H1 (cell line): ENCODE measurements around the gene WAC. TPM values are rescaled to one million over a fixed set of nuclear protein-coding genes. Genes with fewer than 3 reads are reported as not detected.

Experiments used
- CTCF ChIA-PET: fragments of 300-600 bp; sonication (Branson Sonifier 250); formaldehyde crosslinking; loops from one replicate; lab custom pipeline; 2021; ENCODE audit not compliant: partially characterized antibody; lab: Charles Lee
- POLR2A ChIA-PET: fragments of 300-600 bp; sonication (Branson Sonifier 250); formaldehyde crosslinking; loops from one replicate; lab custom pipeline; 2021; ENCODE audit warnings: inconsistent platforms; ENCODE audit not compliant: partially characterized antibody; lab: Charles Lee
- DNase-seq, 2 experiments: peaks; one replicate each; pipeline versions ENCODE4 v3.0.0 to v3.0.0-alpha.2; 2010 to 2022; ENCODE audit warnings: low spot score in 2 of 2, low read depth in 1 of 2, mixed read lengths in 1 of 2
- FAIRE-seq: peaks from 2 replicates; lab custom pipeline; 2011; peaks lifted over from hg19 to GRCh38; lab: Jason Lieb, UNC
- H2AFZ ChIP-seq: 2 replicates; pipeline ENCODE4 v1.8.1; 2012; ENCODE audit warnings: low read length, inconsistent platforms
- H2AK5ac ChIP-seq: 2 replicates; pipeline ENCODE4 v1.6.1; 2013; ENCODE audit warnings: low read depth, low read length
- H2BK120ac ChIP-seq: replicated peaks from 2 replicates; pipeline ENCODE3; 2013; ENCODE audit warnings: low read depth, low read length, inconsistent platforms
- H2BK12ac ChIP-seq: 2 replicates; pipeline ENCODE4 v1.6.1; 2013; ENCODE audit warnings: low read depth, low read length
- H2BK15ac ChIP-seq: 2 replicates; pipeline ENCODE4 v1.6.1; 2013; ENCODE audit warnings: low read length
- H2BK20ac ChIP-seq: 2 replicates; pipeline ENCODE4 v1.6.1; 2013; ENCODE audit warnings: low read length
- H2BK5ac ChIP-seq: 2 replicates; pipeline ENCODE4 v1.6.1; 2013; ENCODE audit warnings: low read depth, low read length
- H3K14ac ChIP-seq: 2 replicates; pipeline ENCODE4 v1.6.1; 2013; ENCODE audit warnings: inconsistent platforms; ENCODE audit not compliant: insufficient read length
- H3K18ac ChIP-seq: 2 replicates; pipeline ENCODE4 v1.6.1; 2013; ENCODE audit warnings: low read length; ENCODE audit errors: extremely low read depth
- H3K23ac ChIP-seq: 2 replicates; pipeline ENCODE4 v1.6.1; 2013; ENCODE audit warnings: inconsistent platforms; ENCODE audit not compliant: insufficient read length
- H3K23me2 ChIP-seq: 2 replicates; pipeline ENCODE4 v1.6.1; 2013; ENCODE audit warnings: low read depth, low read length
- H3K27ac ChIP-seq: 2 replicates; pipeline ENCODE4 v1.6.1; 2011; ENCODE audit warnings: low read depth, low read length, inconsistent platforms
- H3K27me3 ChIP-seq, 4 experiments: replicated peaks in 1 of 4; 1 replicate in 1 of 4; 2 replicates in 3 of 4; pipeline versions ENCODE4 v1.6.1 to v1.8.1; 2011 to 2013; ENCODE audit warnings: low read length in 3 of 4, mild to moderate bottlenecking in 3 of 4, inconsistent platforms in 2 of 4, mixed read lengths in 2 of 4, moderate library complexity in 1 of 4; ENCODE audit not compliant: control insufficient read depth in 3 of 4, insufficient read depth in 3 of 4; ENCODE audit errors: extremely low read depth in 1 of 4
- H3K36me3 ChIP-seq, 4 experiments: 2 replicates each; pipeline versions ENCODE4 v1.6.1 to v1.8.1; 2011 to 2013; ENCODE audit warnings: mild to moderate bottlenecking in 4 of 4, low read length in 3 of 4, moderate library complexity in 2 of 4, control low read depth in 1 of 4, inconsistent platforms in 1 of 4; ENCODE audit not compliant: insufficient read depth in 4 of 4, control insufficient read depth in 2 of 4
- H3K4ac ChIP-seq: replicated peaks from 2 replicates; pipeline ENCODE3; 2013; ENCODE audit warnings: low read length, low read depth, mixed read lengths, inconsistent platforms; ENCODE audit not compliant: insufficient read length
- H3K4me1 ChIP-seq, 4 experiments: replicated peaks in 1 of 4; 1 replicate in 1 of 4; 2 replicates in 3 of 4; pipeline versions ENCODE4 v1.6.1 to v1.8.1; 2011 to 2013; ENCODE audit warnings: low read length in 3 of 4, inconsistent platforms in 2 of 4, mixed read lengths in 1 of 4; ENCODE audit not compliant: insufficient read depth in 4 of 4, control insufficient read depth in 3 of 4
- H3K4me2 ChIP-seq, 2 experiments: 2 replicates each; pipeline versions ENCODE4 v1.6.1 to v1.8.1; 2011 to 2013; ENCODE audit warnings: low read depth in 2 of 2, low read length in 2 of 2, control low read depth in 1 of 2, inconsistent platforms in 1 of 2, mild to moderate bottlenecking in 1 of 2; ENCODE audit not compliant: insufficient read depth in 1 of 2
- H3K4me3 ChIP-seq, 4 experiments: fragments of 200-600, 300-600 bp in 1 of 4; sonication (generic), shearing (Covaris generic), sonication (Bioruptor Twin) in 1 of 4; 2 replicates each; pipeline versions ENCODE4 v1.5.1 to v1.8.1; 2011 to 2016; ENCODE audit warnings: low read length in 4 of 4, low read depth in 3 of 4, control low read depth in 2 of 4, inconsistent platforms in 2 of 4, mild to moderate bottlenecking in 2 of 4, mixed read lengths in 1 of 4, moderate library complexity in 1 of 4; ENCODE audit not compliant: insufficient read depth in 2 of 4; ENCODE audit errors: extremely low read depth in 1 of 4
- H3K56ac ChIP-seq: replicated peaks from 2 replicates; pipeline ENCODE3; 2013; ENCODE audit warnings: low read depth, mild to moderate bottlenecking, mixed read lengths, low read length, inconsistent platforms; ENCODE audit not compliant: insufficient read length
- H3K79me1 ChIP-seq: 2 replicates; pipeline ENCODE4 v1.6.1; 2013; ENCODE audit warnings: low read depth, low read length, control low read depth
- H3K79me2 ChIP-seq, 2 experiments: 2 replicates each; pipeline versions ENCODE4 v1.6.1 to v1.8.1; 2012 to 2013; ENCODE audit warnings: low read length in 2 of 2, mild to moderate bottlenecking in 2 of 2, inconsistent platforms in 1 of 2; ENCODE audit not compliant: insufficient read depth in 2 of 2, control insufficient read depth in 1 of 2
- H3K9ac ChIP-seq, 4 experiments: replicated peaks in 1 of 4; 1 replicate in 1 of 4; 2 replicates in 3 of 4; pipeline versions ENCODE4 v1.6.1 to v1.8.1; 2011 to 2013; ENCODE audit warnings: low read depth in 3 of 4, low read length in 3 of 4, control low read depth in 2 of 4, mild to moderate bottlenecking in 2 of 4, moderate library complexity in 2 of 4, inconsistent platforms in 1 of 4; ENCODE audit errors: extremely low read depth in 1 of 4
- H3K9me3 ChIP-seq, 2 experiments: 2 replicates each; pipeline versions ENCODE4 v1.6.1 to v1.8.1; 2012 to 2013; ENCODE audit warnings: mild to moderate bottlenecking in 2 of 2, moderate library complexity in 2 of 2, control low read depth in 1 of 2, inconsistent platforms in 1 of 2, low read depth in 1 of 2, low read length in 1 of 2, mixed read lengths in 1 of 2; ENCODE audit not compliant: insufficient read depth in 2 of 2
- H4K20me1 ChIP-seq, 2 experiments: replicated peaks in 1 of 2; 2 replicates each; pipeline versions ENCODE3 to v1.8.1; 2011 to 2013; ENCODE audit warnings: inconsistent platforms in 2 of 2, low read length in 2 of 2, mild to moderate bottlenecking in 1 of 2; ENCODE audit not compliant: insufficient read depth in 2 of 2, control insufficient read depth in 1 of 2
- H4K5ac ChIP-seq: 2 replicates; pipeline ENCODE4 v1.6.1; 2013; ENCODE audit warnings: low read length, low read depth, mixed read lengths, inconsistent platforms; ENCODE audit not compliant: insufficient read length
- H4K8ac ChIP-seq: 2 replicates; pipeline ENCODE4 v1.8.0; 2013; ENCODE audit warnings: mild to moderate bottlenecking, moderate library complexity, low read length, inconsistent platforms; ENCODE audit not compliant: insufficient read depth; ENCODE audit errors: extremely low read depth
- H4K91ac ChIP-seq: replicated peaks from 2 replicates; pipeline ENCODE3; 2013; ENCODE audit warnings: low read length, mixed read lengths, inconsistent platforms; ENCODE audit not compliant: insufficient read length
- BRCA1 ChIP-seq: IDR thresholded peaks from 2 replicates; pipeline ENCODE4 v1.6.1; 2012; ENCODE audit warnings: low read depth, low read length, improper control_type of control experiment
- CTBP2 ChIP-seq: IDR thresholded peaks from 2 replicates; pipeline ENCODE4 v1.7.0; 2011; ENCODE audit warnings: borderline replicate concordance, mild to moderate bottlenecking, moderate library complexity, mixed read lengths, low read length; ENCODE audit not compliant: insufficient read depth, insufficient read length
- GABPA ChIP-seq: IDR thresholded peaks from 2 replicates; pipeline ENCODE4 v1.6.1; 2011; ENCODE audit warnings: mild to moderate bottlenecking, low read length, moderate library complexity, borderline replicate concordance; ENCODE audit not compliant: insufficient read depth
- GTF2F1 ChIP-seq: IDR thresholded peaks from 2 replicates; pipeline ENCODE4 v1.6.1; 2012; ENCODE audit warnings: low read depth, low read length, improper control_type of control experiment, borderline replicate concordance
- HDAC6 ChIP-seq: IDR thresholded peaks from one replicate; pipeline ENCODE4 v1.7.1; 2012; ENCODE audit warnings: low read depth, mild to moderate bottlenecking, inconsistent platforms, low read length, moderate library complexity
- KDM1A ChIP-seq: fragments of 200-600, 300-600 bp; sonication (generic); IDR thresholded peaks from 2 replicates; pipeline ENCODE4 v1.7.1; 2016; ENCODE audit warnings: mild to moderate bottlenecking, low read length, borderline replicate concordance
- WGBS, 2 experiments: shearing (Covaris generic) in 1 of 2; methylation state at CpG; one replicate each; pipeline versions ENCODE4 v1.1.6 to v1.1.7; 2013 to 2015; ENCODE audit warnings: low lambda C conversion rate in 2 of 2, mixed read lengths in 2 of 2, inconsistent platforms in 1 of 2, low coverage in 1 of 2, missing lambda C conversion rate in 1 of 2; ENCODE audit not compliant: insufficient replicate concordance in 2 of 2, insufficient coverage in 1 of 2, insufficient read length in 1 of 2; ENCODE audit errors: extremely low coverage in 1 of 2, missing lambda C conversion rate in 1 of 2; 5-methylcytosine and 5-hydroxymethylcytosine counted together
- polyA plus RNA-seq, 7 experiments: library from polyadenylated mRNA; depleted of rRNA in 3 of 7; stranded (reverse) in 5 of 7; unstranded in 2 of 7; fragments of >200 nt in 5 of 7; fragments of 200-250 nt in 2 of 7; gene quantifications; 1 replicate in 5 of 7; 2 replicates in 1 of 7; 4 replicates in 1 of 7; pipeline versions ENCODE4 v1.2.1 to v1.2.3, GENCODE V29; 2011 to 2013; ENCODE audit warnings: missing spikeins in 2 of 7, mixed read lengths in 2 of 7
- total RNA-seq: library from RNA; stranded (reverse); fragmentation: NEBNext Ultra II Directional; extraction: Animal tissue kit (Norgen Biotek cat#: 25700); gene quantifications from 2 replicates; pipeline ENCODE4 v1.2.1, GENCODE V29; 2021

WAC gene
- total and polyA plus RNA-seq, 2 of the 8 experiments (the other 6 are each of a cell fraction or from before 2014, with no cell fraction given): 72.9 to 128 TPM

DNA sequence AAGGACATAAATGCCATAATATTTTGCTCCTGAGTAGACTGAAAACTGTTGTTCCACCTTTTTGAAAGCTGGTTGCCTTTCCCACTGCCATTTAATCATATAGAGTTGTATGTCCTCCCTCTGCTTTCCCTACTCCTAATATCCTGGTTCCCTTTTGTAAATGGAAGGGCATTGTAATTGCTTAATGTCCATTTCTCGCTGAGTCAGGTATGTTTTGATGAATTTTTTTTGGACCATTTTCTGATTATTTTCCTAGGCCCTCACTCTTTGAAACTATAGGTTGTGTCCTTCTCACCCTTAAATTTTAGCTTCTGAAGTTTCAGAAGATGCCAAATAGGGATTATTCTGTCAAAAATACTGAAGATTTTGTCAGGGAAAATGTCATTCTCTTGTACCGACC, 45.5 kb downstream of the WAC start:
- peaks cover 9 to 100% of the 10 kb centered on the region in 2 experiments; a peak in 3 of 4 replicates for H3K79me2 ChIP-seq
- H2BK120ac ChIP-seq: no peak overlapping the region
- H4K8ac ChIP-seq: no peak overlapping the region
- WGBS, 2 experiments: 88% methylated on average over 2 of the region's 2 CpGs; no CpG with 5 or more reads in 1 of the 2 experiments
- no peak overlapping the region for H3K4me2 ChIP-seq
- H4K20me1 ChIP-seq: peaks cover 26 to 33% of the 10 kb centered on the region in 2 experiments
- no peak overlapping the region for H3K23ac ChIP-seq
- DNase-seq (no peak), FAIRE-seq (no peak)
- no peak overlapping the region for H2BK15ac ChIP-seq
- H3K79me1 ChIP-seq: no peaks in the 10 kb centered on the region; the same call in 1 of the 2 replicates
- H3K4me1 ChIP-seq: peaks cover 0 to 2% (median 0%) of the 10 kb centered on the region in 4 experiments; a peak in 1 of 7 replicates
- no peaks in the 10 kb centered on the region for H3K23me2 ChIP-seq
- ChIA-PET POLR2A (interaction anchor here (1.0 to 4.0 kb wide), 5 partner anchors 9 to 46 kb away, joined by 3 to 11 read pairs (median 5); partner anchors contain the start of gene WAC), CTCF (interaction anchor here (0.6 to 1.0 kb wide), 2 partner anchors 10 to 1103 kb away, joined by 3 to 4 read pairs; no protein-coding TSS in a partner anchor)
- H2BK20ac ChIP-seq: no peak overlapping the region
- no peak overlapping the region for H3K4ac ChIP-seq
- no peak overlapping the region for H3K9ac ChIP-seq
- H2AFZ ChIP-seq: no peak overlapping the region
- no peak overlapping the region for H2AK5ac ChIP-seq
- no peak overlapping the region for H3K4me3 ChIP-seq
- no peak overlapping the region for H4K91ac ChIP-seq
- H3K36me3 ChIP-seq: peaks cover 0 to 23% (median 1%) of the 10 kb centered on the region in 4 experiments; a peak in 3 of 8 replicates
- no peak overlapping the region for H3K14ac ChIP-seq
- TF ChIP-seq BRCA1 (no peak), GTF2F1 (no peak), GABPA (no peak), CTBP2 (no peak), HDAC6 (no peak), KDM1A (no peak)
- no peak overlapping the region for H2BK5ac ChIP-seq
- no peak overlapping the region for H4K5ac ChIP-seq
- no peak overlapping the region for H2BK12ac ChIP-seq
- H3K18ac ChIP-seq: no peak overlapping the region
- H3K27me3 ChIP-seq: no peaks in the 10 kb centered on the region
- no peaks in the 10 kb centered on the region for H3K9me3 ChIP-seq
- H3K56ac ChIP-seq: no peak overlapping the region
- H3K27ac ChIP-seq: no peak overlapping the region
